TTC549 (cell line): ENCODE results near the gene POU2F1.
A peak's percentile ranks its signal among the peaks of the same experiment; 100 is the strongest.

Source experiments
- FAIRE-seq: peaks from 2 replicates; lab custom pipeline; 2012; peaks lifted over from hg19 to GRCh38; lab: Jason Lieb, UNC

Gene POU2F1

DNA sequence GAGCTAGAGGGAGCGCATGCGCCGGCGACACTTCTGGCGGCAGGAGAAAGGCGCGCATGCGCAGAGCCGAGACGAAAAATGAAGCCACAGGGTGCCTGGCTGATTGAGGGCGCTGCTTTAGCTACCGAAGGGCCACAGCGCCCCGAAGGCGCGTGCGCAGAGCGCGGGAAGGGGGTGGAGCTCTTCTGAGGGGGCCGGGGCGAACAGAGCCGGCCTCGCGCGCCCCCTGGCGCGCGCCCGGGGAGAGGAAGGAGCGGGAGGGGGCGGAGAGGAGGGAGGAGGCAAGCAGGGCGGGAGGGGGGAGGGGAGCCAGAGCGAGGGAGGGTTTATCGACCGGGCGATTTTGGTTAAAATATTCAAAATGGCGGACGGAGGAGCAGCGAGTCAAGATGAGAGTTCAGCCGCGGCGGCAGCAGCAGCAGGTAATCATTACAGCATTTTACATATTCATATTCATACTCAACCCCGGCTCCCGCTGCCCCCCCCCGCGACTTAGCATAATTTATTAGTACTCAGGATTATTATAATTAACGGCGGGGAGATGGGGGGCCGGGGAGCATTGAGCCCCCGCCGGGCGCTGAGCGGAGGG, at the start of gene POU2F1:
Gene POU2F1 (plus strand): TSS at position 350 of the 589 bp plus-strand sequence. CDS start 12 bp downstream, at position 362.
- FAIRE-seq = peak; percentile 89

- FAIRE-seq = no peak
Observed at GRCh38 chr1:167171286-167171929, 49.3 kb upstream of the POU2F1 start.

GRCh38 chr1:167173516-167174184, 47.0 kb upstream of the POU2F1 start:
- no peak for FAIRE-seq

GRCh38 chr1:167175901-167176300, 44.8 kb upstream of the POU2F1 start:
- FAIRE-seq = no peak

DNA sequence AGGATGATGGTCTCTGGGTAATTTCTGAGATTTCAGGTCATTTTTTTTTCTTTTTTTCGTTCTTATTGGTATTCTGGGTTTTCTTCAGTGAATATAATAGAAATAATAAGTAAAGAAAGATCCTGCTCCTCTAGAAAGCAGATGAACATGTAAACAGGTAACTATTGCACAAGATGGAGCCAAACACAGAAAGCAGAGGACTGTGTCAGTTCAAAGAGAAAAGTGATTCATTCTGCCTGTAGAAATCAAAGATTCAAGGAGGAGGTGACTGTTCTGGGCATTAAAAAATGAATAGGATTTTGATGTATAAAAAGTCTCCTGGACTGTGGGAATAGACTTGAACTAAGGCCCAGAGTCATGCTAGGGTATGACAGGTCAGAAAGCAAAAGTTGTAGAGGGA, 41.9 kb upstream of the POU2F1 start:
- no peak for FAIRE-seq

GRCh38 chr1:167182571-167183320, 37.9 kb upstream of the POU2F1 start:
- FAIRE-seq = no peak

GRCh38 chr1:167184081-167184480, 36.6 kb upstream of the POU2F1 start:
- no peak for FAIRE-seq

GRCh38 chr1:167185062-167185461, 35.6 kb upstream of the POU2F1 start:
- no peak for FAIRE-seq

GRCh38 chr1:167185974-167186657, 34.6 kb upstream of the POU2F1 start:
- FAIRE-seq = no peak

DNA sequence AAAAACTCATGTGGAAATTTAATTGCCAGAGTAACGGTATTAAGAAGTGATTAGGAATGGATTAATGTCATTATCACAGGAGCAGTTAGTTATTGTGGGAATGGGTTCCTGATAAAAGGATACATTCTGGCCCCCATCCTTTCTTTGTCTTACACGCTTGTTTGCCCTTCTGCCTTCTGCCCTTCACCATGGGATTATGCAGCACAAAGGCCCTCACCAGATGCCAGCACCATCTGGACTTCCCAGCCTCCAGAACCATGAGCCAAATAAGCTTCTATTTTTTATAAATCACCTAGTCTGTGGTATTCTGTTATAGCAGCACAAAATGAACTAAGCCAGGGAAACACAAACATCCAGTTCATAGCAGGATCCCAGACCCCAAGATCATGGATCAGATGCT, 33.9 kb upstream of the POU2F1 start:
- FAIRE-seq = no peak

DNA sequence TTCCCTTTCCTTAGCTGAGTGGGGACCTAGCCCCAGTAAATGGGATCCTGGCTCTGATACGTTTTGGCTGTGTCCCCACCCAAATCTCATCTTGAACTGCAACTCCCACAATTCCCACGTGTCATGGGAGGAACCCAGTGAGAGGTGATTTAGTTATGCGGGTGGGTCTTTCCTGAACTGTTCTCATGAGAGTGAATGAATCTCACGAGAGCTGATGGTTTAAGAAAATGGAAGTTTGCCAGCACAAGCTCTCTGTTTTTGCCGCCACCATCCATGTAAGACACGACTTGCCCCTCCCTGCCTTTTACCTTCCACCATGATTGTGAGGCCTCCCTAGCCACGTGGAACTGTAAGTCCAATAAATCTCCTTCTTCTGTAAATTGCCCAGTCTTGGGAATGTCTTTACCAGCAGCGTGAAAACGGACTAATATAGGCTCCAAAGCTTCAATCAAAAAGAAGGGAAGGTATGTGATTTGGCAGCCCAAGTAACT, 29.9 kb upstream of the POU2F1 start:
- FAIRE-seq = no peak

GRCh38 chr1:167191958-167192357, 28.7 kb upstream of the POU2F1 start:
- FAIRE-seq = no peak

DNA sequence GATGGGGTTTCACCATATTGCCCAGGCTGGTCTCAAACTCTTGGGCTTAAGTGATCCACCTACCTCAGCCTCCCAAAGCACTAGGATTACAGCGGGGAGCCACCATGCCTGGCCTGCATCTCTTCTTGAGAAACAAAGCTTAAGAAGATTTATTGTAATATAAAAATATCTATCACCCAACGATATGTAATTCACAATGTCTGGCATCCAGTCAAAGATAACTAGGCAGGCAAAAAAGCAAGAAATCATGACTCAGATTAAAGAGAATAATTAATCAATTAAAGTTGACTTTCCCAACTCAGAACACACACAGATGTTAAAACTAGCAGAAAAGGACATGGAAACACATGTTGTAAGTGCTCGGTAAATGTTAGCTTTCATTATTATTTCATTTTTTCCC, 26.5 kb upstream of the POU2F1 start:
- FAIRE-seq = no peak

DNA sequence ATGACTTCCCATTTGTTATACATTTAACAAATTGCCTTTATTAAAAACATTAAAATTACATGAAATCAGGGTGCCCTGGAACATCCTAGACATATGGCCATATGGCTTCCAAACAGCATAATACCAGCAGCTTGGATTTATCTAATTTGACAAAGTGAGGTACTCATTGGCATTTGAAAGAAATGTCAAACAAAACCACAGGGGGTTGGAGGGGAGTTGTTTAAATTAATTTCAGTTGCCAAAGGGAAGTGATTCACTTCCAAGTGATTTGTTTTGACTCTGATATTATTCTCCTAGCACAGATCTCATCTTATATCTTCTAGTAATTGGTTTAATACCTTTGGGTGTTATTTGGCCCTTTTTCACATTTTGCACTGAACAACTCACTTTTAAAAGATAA, 24.5 kb upstream of the POU2F1 start:
- FAIRE-seq = no peak

- no peak for FAIRE-seq
Observed at GRCh38 chr1:167197236-167197635, 23.4 kb upstream of the POU2F1 start.

- FAIRE-seq = no peak
Observed at GRCh38 chr1:167197692-167198091, 23.0 kb upstream of the POU2F1 start.

DNA sequence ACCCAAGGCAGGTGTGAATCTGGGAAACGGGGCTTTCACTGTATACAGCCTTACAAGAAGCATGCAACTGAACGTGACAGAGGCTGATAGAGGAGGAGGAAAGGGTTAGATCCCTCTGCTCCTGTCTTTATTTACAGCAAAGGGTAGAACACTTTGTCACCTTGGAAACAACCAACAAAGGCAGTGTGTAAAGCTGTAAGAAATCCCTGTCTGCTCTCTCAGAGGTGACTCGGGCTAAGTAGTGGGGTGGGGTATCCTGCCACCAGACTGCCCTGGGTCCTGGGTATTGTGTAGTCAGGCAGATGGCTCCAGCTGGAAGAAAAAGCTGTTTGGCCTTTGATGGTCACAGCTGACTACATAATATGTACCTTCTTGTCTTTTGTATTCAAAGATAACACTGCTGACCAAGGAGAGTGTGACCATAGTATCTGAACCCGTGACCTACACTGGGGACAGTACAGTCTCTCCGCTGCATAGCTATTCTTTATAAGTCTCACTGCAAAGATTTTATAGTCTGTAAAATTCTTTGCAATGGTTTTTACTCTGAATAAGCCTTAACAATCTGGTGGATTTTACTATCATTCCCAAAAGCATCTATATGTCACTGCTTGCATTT, 22.1 kb upstream of the POU2F1 start:
- FAIRE-seq = no peak

DNA sequence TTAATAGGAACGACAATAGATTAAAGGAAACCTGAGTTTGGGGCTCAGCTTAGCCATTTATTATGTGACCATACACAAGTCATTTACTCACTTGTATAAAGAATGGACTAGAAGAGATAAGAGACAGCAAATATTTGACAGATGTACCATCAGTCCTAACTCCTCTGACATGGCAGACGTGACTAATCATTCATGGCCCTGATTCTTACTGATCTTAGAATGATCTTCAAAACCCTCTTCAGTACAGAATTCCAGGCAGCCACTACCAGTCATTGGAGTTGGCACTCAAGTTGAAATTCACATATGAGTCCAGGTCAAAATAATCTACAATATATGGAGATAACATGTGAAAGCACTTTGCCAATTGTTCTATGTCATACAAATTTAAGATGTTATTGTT, 21.0 kb upstream of the POU2F1 start:
- FAIRE-seq = no peak

- FAIRE-seq = no peak
Observed at GRCh38 chr1:167200272-167200671, 20.4 kb upstream of the POU2F1 start.

DNA sequence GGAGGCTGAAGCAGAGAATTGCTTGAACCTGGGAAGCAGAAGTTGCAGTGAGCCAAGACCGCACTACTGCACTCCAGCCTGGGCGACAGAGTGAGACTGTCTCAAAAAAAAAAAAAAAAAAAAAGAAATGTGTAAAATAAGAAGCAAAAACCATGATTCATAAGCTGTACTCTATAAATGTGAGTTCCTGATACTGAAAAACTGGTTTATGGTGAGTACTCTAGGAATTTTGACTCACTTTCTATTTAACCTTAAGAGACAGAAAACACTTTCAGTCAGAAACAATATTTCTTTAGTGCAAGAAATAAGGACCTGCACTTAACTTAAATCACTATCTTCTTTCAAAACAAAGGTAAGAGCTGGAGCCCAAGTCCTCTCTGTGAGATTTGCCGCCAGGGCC, 19.9 kb upstream of the POU2F1 start:
- no peak for FAIRE-seq

DNA sequence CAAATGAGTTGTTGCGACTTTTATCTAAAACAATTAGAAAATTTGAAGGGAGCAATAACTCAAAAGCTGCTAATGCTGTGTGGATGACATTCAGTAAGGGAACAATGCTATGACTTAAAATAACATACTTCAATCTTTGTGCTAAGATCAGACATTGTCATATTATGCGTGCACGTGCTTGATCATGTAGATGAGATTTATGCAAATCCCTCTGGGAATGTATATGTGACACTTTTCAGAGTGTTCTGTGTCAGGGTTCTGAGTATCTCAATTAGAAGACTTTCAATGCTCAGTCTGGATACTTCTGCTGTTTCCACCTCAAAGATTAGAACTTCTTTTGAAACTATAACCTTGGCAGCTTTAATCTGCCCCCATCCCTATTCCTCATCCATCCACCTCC, 18.6 kb upstream of the POU2F1 start:
- no peak for FAIRE-seq
